ENCODE results near the gene FGFR2.

GRCh38 chr10:121578965-121579364 is 19.3 kb downstream of the FGFR2 start:
- TF ChIP-seq CTCF (conservative IDR thresholded peaks at IDR 0.05 in 1 of 2, IDR thresholded peaks at IDR 0.05 in 1 of 2; ENCODE audit: extremely low read depth in 1 of 2, insufficient read depth in 1 of 2, low read depth in 1 of 2, low read length in 2 of 2) = no peak
- TF ChIP-seq EZH2 (IDR thresholded peaks at IDR 0.05; ENCODE audit: borderline replicate concordance, low read length) = no peak

All from mammary epithelial cell (primary cell).